NCI-H146 (cell line): ENCODE measurements around the gene IREB2.
"Not testable (repeated sequence)": the region's sequence is repeated elsewhere in the genome, so short reads cannot be mapped to it uniquely, and the experiment has no call there.

Experiments
- DNase-seq: peaks from one replicate; lab custom pipeline; 2025; lab: John Stamatoyannopoulos, UW

The IREB2 gene

DNA sequence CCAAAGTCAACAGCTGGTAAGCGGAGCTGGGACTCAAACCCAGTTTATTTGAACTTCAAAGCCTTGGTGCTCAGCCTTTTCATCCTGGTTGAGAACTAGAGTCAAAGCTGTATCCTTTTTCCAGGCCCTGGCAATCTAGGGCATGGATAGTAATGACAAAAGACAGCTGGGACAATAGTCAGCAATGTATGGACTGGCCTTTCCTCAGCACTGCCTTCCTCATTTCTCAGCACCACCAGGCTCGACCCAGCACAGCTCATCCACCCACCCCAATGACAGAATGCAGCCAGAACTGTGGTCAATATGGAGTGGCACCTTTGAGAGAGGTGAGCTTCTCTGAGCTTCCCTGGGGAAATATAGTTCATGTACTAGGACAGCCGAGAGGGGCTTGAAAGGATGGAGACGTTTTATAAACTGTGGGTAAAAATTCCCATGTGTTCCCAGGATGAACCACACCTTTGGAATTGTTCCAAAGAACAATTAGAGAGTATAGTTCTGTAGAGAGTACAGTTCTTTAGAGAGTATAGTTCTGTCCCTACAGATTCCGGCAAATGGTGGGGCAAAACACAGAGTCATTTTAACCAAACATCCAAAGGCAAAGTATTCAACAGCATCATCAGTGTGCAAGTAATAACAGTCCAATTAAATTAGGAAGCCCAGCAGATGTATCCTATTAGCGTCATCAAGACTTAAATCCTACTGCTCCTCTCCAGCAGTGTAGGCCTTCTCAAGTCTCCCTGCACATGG lies 30.2 kb upstream of the IREB2 start:
- DNase-seq = no peak

DNA sequence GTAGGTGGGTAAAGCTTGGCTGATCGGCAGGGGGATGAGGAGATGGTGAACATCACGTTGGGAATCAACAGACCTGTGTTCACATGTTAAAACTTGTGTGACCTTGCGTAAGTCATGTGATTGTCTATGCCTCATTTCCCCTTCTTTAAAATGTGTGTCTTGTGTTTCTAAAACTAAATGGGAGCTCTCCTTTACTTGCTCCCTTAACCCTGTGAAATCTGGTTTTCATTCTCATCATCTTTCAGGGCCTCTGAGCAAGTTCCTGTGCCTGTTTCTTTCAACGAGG lies 29.7 kb upstream of the IREB2 start:
- DNase-seq = no peak

DNA sequence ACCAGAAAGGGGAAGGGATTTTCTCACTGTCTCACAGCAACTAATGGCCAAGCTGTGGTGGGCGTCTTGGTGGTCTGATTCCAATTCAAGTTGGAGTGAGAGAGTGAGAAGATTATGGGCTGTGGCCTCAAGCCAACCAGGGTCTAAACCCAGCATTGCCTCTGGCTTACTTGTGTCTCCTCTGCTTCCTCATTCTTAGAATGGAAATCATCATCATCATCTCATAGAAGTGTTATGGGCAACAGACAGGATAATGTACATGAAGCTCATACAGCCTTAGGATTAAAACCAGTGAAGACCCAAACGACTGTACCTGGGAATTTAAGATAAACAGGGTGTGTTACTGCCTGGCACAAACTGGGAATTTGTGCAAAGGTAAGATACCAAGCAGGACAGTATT lies 29.1 kb upstream of the IREB2 start:
- DNase-seq = no peak

DNA sequence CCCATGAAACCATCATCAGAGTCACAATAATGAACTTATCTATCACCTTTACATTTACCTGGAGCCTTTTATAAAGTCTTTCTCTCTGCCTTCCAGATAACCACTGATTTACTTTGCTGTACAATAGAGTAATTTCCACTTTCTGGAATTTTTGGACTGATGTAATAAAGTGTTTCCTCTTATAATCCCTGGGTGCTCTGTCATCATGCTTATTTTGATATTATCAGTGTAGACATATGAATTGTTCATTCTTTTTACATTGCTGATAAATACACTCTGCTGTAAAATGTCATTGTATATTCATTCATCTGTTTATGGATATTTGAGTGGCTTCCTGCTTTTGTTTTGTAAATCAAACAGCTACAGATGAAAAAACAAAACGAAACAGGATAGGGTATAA lies 27.0 kb upstream of the IREB2 start:
- DNase-seq = no peak

DNA sequence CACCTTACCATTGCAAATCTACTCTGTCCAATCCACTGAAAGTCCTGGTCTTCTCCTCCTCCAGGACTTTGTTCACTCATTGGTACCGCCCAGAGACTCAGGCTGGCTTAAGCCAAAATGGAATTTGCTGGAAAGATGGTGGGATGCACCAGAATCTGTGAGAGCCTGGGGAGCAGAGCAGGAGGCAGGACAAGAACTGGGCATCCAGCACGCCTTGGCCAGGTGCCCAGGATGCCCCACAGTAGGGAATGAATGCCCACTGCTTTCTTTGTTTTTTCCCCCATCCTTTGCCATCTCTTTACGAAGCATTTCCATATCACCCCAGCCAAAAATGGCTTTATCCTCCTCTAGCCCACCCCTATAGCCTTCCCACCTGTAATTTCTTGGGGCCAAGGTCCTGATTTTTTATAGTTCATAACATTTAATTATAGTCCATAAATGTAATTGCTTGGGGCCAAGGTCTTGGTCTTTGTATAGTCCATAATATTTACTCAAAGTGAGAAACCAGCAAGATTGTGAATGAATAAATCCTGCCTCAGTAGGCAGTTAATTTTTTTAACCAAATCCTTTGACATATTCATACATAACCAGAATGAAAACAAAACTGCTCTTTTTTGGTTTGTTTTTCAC lies 23.3 kb upstream of the IREB2 start:
- DNase-seq = peak; percentile 21

DNA sequence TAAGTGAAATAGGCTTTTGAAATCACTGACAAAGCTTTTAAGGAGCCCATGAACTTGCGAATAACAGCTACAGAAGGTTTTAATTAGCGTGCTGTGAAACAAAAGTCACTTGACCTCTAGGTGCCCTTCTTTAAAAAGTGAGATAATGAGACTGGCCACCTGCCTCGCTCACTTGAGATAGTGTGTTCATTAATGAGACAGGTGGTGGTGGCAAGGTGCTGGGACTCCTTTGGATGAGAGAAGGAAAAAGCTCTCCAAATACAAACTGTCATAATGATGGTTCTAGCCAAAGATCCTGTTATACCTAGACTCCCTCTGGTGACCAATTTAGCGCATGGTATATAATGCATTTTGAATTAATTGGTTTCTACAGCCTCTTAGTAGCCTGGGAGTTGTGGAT lies 22.7 kb upstream of the IREB2 start:
- peak; percentile 88 for DNase-seq

DNA sequence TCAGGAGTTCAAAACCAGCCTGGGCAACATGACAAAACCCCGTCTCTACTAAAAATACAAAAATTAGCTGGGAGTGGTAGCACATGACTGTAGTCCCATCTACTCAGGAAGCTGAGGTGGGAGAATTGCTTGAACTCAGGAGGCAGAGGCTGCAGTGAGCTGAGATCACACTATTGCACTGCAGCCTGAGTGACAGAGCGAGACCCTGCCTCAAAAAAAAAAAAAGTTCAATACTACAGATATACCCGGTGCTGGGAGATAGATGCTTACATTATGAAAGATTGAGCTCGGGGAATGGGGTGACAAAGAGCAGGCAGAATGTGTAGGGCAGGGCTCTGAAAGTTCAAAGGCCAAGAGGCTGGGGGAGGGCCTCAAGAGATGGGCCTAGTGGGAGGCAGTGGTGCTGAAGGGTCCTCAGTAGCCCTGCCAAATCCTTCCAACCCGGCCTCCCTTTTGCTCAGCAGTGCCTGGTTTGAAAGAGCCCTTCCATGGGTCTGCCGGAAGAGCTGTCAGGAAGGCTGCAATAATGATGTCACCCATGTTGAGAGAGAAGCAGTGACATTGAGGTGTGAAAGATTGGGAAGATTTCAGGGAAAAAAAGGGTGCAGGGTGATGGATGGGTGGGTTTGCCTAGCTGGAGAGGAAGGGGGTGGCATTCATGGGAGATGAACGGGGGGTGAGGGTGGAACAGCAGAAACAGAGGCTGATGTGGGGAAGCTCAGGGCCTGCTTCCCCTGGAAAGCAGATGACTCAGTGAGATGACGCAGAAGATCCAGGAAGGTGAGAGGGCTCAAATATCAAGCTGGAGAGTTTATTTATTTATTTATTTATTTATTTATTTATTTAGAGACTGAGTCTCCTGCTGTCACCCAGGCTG lies 20.0 kb upstream of the IREB2 start:
- DNase-seq = no peak

DNA sequence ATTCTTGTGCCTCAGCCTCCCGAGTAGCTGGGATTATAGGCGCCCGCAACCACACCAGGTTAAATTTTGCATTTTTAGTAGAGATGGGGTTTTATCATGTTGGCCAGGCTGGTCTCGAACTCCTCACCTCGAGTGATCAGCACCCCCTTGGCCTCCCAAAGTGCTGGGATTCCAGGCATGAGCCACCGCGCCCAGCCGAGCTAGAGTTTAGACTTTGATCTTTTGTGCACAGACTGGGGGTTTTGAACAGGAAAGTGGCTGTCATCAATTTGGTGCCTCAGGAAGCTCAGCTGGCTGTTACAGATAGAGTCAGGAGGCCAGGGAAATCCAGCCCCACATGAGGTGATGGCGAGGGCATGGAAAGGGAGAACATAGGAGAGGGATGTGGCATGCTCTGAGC lies 19.3 kb upstream of the IREB2 start:
- no peak for DNase-seq

DNA sequence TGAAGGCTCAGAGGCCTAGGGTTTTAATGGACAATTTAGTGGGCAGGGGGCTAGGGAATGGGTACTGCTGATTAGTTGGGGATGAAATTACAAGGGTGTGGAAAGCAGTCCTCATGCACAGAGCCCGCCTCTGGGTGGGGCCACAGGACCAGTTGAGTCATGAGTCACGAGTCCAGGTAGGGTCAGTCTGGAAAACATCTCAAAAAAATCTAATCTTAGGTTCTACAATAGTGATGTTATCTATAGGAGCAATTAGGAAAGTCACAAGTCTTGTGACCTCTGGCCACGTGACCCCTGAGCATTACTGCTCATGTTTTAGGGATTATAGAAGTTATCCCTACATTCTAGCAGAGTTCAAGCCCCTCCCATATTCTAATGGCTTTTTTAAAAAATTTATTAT lies 18.6 kb upstream of the IREB2 start:
- DNase-seq = no peak

DNA sequence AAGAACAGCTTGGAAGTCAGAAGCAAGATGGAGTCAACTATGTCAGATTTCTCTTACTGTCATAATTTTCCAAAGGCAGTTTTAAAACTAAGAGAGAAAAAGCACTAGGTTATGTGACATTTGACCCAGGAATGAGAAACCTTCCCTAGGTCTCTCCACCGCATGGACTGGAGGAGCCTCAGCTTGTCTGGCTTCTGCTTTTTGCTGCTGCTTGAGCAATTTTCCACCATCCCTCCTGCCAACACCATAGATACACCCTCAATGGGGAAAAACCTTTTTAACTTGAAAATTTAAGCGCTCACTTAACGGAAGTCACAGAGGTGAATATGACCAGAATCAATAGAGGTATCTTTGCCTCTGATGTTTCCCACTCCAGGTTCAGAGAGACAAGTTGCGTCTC lies 17.8 kb upstream of the IREB2 start:
- DNase-seq = no peak

DNA sequence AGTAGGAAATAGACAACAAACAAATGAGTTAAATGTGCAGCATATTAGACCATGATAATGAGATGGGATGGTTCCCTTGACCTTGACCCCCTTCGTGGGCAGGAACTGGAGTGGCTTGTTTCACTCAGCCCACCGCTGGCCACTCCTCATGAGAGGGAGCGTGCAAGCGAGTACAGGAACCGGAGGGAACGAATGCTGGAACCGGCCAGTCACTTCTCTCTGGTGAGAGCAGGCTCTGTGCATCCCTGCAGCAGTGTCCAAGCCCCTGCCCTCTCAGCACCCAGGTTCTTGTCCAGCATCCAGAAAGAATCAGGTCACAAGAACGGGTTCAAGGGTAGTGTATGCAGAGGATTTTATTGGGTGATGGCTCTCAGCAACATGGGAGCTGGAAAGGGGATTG lies 17.2 kb upstream of the IREB2 start:
- DNase-seq = no peak

DNA sequence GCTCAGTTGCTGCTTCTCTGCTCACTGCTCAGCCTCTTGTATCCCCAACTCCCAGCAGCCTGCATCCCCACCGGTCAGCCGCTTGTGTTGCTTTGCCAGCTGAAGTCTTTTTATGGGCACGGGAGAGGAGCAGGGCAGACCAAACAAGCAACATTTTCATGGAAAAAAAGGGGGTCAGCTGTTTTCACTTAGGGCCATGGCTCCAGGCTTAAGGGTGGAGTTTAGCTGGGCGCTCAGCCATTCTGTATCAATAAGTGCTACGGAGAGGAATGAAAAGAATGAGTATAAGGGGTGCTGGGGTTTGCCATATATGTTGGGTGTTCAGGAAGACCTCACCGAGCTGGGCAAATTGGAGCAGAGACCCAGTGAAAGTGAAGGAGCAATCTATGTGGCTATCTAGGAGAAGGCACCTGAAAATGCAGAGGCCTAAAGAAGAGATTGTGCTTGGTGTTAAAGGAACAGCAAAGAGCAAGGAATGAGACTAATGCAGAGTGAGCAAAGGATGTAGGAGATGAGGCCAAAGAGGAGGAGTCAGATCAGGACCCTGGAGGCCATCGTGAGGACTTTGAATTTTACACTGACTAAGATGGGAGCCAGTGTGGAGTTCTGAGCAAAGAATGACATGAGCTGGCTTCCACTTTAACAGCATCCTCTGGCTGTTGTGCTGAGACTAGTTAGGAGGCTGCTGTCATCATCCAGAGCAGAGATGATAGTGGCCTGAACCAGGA lies 16.6 kb upstream of the IREB2 start:
- DNase-seq = no peak

DNA sequence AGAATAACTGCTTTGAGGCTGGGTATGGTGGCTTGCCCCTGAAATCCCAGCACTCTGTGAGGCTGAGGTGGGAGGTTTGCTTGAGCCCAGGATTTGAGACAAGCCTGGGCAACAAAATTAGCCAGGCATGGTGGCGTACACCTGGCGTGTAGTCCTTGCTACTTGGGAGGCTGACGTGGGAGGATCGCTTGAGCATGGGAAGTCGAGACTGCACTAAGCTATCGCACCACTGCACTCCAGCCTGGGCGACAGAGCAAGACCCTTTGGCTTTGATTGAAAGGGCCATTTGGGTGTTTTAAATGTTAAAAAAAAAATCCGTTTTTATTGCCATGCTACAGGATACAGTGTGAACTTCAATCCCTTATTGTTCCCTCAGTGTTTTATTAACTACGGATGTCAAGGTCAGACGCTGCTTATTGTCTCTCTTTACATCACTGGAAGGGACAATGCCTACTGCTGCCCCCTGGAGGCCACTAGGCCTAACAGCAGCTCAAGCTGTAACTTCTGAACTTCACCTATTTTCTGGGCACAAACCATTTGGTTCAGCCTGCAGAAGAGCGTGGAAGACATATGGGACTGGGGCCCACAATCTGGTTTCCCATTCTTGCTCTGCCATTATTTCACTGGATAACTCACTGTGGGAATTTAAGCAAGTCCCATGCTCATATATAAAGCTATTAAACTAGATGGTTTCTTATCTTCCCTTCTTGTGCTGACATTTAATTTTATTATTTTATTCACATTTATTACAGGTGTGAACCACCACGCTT lies 15.3 kb upstream of the IREB2 start:
- peak; percentile 44 for DNase-seq

DNA sequence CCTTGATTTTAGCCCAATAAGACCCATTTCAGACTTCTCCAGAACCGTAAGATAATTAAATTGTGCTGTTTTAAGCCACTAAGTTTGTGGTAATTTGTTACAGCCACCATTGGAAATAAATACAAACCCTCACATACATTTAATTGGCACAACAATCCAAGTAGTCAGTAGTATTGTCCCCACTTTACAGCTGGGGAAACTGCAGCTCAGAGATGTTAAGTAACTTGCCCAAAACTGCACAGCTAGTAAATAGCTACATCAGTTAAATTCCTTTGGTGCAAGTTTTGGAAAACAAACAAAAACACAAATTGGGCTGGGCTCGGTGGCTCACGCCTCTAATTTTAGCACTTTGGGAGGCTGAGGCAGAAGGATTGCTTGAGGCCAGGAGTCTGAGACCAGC lies 13.3 kb upstream of the IREB2 start:
- no peak for DNase-seq

DNA sequence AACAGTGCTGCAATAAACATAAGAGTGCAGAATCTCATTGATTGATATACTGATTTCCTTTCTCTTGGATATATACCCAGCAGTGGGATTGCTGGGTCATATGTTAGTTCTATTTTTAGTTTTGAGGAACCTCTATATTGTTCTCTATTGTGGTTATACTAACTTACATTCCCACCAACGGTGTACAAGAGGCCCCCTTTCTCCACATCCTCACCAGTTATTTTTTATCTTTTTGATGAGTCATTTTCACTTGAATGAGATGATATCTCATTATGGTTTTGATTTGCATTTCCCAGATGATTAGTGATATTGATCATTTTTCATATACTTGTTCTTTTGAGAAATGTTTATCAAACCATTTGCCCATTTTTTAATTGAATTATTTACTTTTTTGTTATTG lies 12.4 kb upstream of the IREB2 start:
- no peak for DNase-seq

DNA sequence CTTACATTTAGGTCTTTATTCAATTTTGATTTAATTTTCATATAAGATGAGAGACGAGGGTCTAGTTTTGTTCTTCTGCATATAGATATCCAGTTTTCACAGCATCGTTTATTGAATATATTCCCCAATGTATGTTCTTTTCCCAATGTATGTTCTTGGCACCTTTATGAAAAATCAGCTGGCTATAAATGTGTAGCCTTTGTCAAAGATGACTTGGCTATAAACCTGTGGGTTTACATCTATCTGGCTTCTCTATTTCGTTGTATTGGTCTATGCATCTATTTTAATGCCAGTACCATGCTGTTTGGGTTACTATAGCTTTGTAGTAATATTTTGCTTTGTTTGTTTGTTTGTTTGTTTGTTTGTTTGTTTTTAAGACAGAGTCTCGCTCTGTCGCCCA lies 11.7 kb upstream of the IREB2 start:
- no peak for DNase-seq

DNA sequence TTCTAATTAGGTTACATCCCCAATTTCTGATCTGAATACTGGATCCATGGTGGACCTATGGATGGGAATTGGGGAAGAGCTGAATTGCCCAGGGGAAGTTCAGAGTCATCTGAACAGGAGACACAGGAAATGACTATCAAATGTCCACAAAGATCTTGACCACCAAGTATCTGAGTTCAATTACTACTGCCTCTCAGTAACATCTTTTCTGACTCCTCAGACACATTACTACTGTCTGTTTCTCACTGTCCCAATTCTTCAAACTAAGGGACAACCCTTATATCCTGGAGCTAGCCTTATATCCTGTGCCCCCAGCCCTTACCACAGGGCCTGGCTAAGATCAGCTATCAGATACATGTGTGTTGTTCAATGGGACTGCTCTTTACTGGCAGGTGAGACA lies 10.1 kb upstream of the IREB2 start:
- no peak for DNase-seq

DNA sequence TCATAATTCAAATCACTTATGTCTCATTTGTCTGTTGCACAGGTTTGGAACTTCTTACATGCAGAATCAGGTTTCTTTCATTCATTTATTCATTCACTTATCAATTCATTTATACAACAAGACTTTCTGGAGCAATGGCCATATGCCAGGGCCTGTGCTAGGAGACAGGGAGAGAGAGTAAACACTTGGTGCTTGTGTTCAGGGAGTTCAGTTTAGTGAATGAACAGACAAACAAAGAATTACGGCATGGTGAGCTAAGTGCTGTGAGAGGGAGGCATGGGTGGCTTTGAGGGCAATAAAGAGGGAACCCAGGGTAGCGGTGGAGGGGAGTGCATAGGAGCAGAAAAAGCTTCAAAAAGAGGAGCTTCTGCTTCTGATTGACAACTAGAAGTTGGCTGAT lies 8.5 kb upstream of the IREB2 start:
- DNase-seq = no peak

DNA sequence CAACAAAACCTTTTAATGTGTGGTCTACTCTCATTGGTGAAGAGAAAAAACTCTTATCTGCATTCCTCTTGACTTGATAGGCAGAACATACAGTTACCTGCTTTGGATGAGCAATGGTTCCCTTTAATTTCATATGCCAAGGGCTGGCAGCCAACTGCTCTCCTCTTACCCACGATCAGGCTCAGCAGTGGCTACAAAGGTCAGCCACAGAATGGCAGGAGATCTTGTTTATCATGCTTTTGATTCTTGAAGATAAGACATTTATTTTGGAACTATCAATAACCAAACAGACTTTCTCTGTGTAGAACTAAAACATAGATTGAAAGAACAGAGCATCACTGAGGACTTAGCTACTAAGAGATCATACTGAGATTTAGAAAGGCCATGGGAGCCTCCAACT lies 6.1 kb upstream of the IREB2 start:
- no peak for DNase-seq

DNA sequence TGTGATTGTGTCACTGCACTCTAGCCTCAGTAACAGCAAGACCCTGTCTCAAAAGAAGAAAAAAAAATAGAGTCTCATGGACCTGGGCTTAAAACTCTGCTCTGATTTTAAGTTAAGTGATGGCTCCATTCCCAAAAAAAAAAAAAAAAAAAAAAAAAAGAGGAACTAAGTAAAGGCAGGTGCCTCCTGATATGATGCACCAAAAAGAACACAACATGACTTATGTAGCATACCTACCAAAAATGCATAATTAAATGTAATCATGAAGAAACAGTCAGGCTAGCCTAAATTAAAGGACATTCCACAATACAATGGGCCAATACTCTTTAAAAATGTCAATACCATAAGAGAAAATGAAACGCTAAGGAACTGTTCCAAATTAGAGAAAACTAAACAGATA lies 5.4 kb upstream of the IREB2 start:
- no peak for DNase-seq

DNA sequence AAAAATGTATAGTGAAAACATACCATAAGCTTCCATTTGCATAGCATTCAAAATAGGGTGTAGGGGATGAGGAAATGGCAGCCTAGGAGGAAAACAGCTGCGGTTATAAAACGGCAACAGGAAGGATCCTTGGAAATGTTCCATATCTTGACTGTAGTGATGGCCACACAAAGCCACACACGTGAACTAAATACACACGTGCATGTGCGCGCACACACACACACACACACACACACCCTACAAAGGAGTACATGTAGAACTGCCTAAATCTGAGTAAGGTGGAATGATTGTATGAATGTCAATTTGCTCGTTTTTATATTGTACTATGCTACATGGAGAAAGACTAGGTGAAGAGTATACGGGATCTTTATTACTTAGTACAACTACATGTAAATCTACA lies 3.9 kb upstream of the IREB2 start:
- DNase-seq = no peak

DNA sequence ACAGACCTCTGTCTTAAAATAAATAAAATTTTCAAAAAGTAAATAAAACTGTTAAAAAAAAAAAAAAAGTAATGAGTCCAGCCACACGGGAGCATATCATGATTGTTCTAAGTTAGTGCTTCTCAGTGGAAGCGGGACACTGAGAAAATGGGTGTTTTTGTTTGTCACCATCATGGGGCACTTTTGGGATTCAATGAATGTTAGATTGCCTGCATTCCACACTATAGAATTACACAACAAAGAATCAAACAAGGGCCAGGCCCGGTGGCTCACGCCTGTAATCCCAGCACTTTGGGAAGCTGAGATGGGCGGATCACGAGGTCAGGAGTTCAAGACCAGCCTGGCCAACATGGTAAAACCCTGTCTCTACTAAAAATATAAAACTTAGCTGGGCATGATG lies 3.3 kb upstream of the IREB2 start:
- not testable (repeated sequence) for DNase-seq
